CD4-positive, alpha-beta T cell (primary cell): Measurements from ENCODE around the gene TNRC6A. TPM values are rescaled to one million over a fixed set of nuclear protein-coding genes. Genes with fewer than 3 reads are reported as not detected.

Experiments
- ATAC-seq: fragments of 200-7000 bp; cut with Tn5 transposase; one replicate; pipeline ENCODE4 v1.10.0; 2022; ENCODE audit warnings: mild to moderate bottlenecking; ENCODE audit not compliant: poor library complexity
- CTCF ChIA-PET: fragments of 350-600 bp; sonication (Branson Sonifier 250); formaldehyde crosslinking; loops from one replicate; lab custom pipeline; 2021; ENCODE audit warnings: antibody characterized with exemption, inconsistent platforms; lab: Charles Lee
- POLR2A ChIA-PET: fragments of 350-600 bp; sonication (Branson Sonifier 250); formaldehyde crosslinking; loops from one replicate; lab custom pipeline; 2021; ENCODE audit warnings: antibody characterized with exemption, inconsistent platforms; lab: Charles Lee
- DNase-seq, 14 experiments: peaks; one replicate each; pipeline ENCODE4 v3.0.0-alpha.2; 2013 to 2020; ENCODE audit warnings: mixed read lengths in 2 of 14
- H3K27ac ChIP-seq, 2 donors: one replicate each; pipeline versions ENCODE4 v1.5.1 to v1.7.0; 2013; ENCODE audit warnings: low read length in 2 of 2, low read depth in 1 of 2, mild to moderate bottlenecking in 1 of 2
- H3K27me3 ChIP-seq, 2 experiments: 1 replicate in 1 of 2; 2 replicates in 1 of 2; pipeline versions ENCODE4 v1.6.1 to v1.7.0; 2013; ENCODE audit warnings: low read length in 2 of 2, control low read depth in 1 of 2, mild to moderate bottlenecking in 1 of 2, moderate library complexity in 1 of 2; ENCODE audit not compliant: insufficient read depth in 2 of 2, control insufficient read depth in 1 of 2
- H3K36me3 ChIP-seq: one replicate; pipeline ENCODE4 v1.6.1; 2013; ENCODE audit warnings: low read length, control low read depth; ENCODE audit not compliant: insufficient read depth
- H3K4me1 ChIP-seq: one replicate; pipeline ENCODE4 v1.6.1; 2013; ENCODE audit warnings: low read length, control low read depth; ENCODE audit not compliant: insufficient read depth
- H3K4me3 ChIP-seq: one replicate; pipeline ENCODE4 v1.5.1; 2013; ENCODE audit warnings: mild to moderate bottlenecking, low read length, moderate library complexity
- H3K9me3 ChIP-seq, 2 experiments: 1 replicate in 1 of 2; 2 replicates in 1 of 2; pipeline versions ENCODE4 v1.6.1 to v1.7.0; 2013; ENCODE audit warnings: low read length in 2 of 2, mild to moderate bottlenecking in 2 of 2, control low read depth in 1 of 2, moderate library complexity in 1 of 2; ENCODE audit not compliant: control insufficient read depth in 1 of 2, insufficient read depth in 1 of 2
- H3K27ac Mint-ChIP-seq: one replicate; pipeline ENCODE4 v1.8.0; 2020; ENCODE audit warnings: mixed read lengths
- H3K27me3 Mint-ChIP-seq: one replicate; pipeline ENCODE4 v1.8.0; 2021; ENCODE audit warnings: mixed read lengths
- H3K36me3 Mint-ChIP-seq: one replicate; pipeline ENCODE4 v1.8.0; 2021; ENCODE audit warnings: low read depth, mixed read lengths
- H3K4me1 Mint-ChIP-seq: one replicate; pipeline ENCODE4 v1.8.0; 2021; ENCODE audit warnings: low read depth, mixed read lengths
- H3K4me3 Mint-ChIP-seq: one replicate; pipeline ENCODE4 v1.8.0; 2020; ENCODE audit warnings: mild to moderate bottlenecking, mixed read lengths
- H3K9me3 Mint-ChIP-seq: one replicate; pipeline ENCODE4 v1.8.0; 2020; ENCODE audit warnings: mixed read lengths
- CTCF ChIP-seq: fragments of 200-600 bp; IDR thresholded peaks from one replicate; pipeline ENCODE4 v1.8.0; 2022; ENCODE audit warnings: antibody characterized with exemption, mild to moderate bottlenecking
- intact Hi-C, 2 experiments: fragments of 100-400 bp; cut with DNase I in 1 of 2; cut with micrococcal nuclease in 1 of 2; formaldehyde crosslinking; loops; one replicate each; pipeline versions ENCODE4 v1.15.1 to v1.9.0; 2023 to 2025; cut with DNase I, micrococcal nuclease
- total RNA-seq, 174 experiments: library from RNA in 2 of 174; stranded (reverse) in 2 of 174; gene quantifications; one replicate each; pipeline ENCODE4 v1.2.3 and lab custom pipeline; 2021 to 2026

TNRC6A gene
- total RNA-seq, 2 experiments from 2014 or later = 70.4 to 74.6 TPM

- Histone ChIP-seq H3K4me3 (no peak overlapping the region), H3K4me1 (no peaks in the 10 kb centered on the region), H3K9me3 (peaks cover 0 to 4% of the 10 kb centered on the region in 2 experiments), H3K36me3 (no peaks in the 10 kb centered on the region), H3K27me3 (no peaks in the 10 kb centered on the region), H3K27ac (no peak overlapping the region)
- Mint-ChIP-seq H3K27me3 (no peaks in the 10 kb centered on the region), H3K36me3 (no peaks in the 10 kb centered on the region), H3K9me3 (no peaks in the 10 kb centered on the region), H3K27ac (no peak overlapping the region), H3K4me1 (no peaks in the 10 kb centered on the region), H3K4me3 (no peak overlapping the region)
- TF ChIP-seq CTCF = no peak
- POLR2A ChIA-PET = no interaction called here
- no peak for DNase-seq
- no peak for ATAC-seq
- intact Hi-C loops = no loop called here
- CTCF ChIA-PET = interaction anchor here (1.2 kb wide), 1 partner anchor 9 kb away, joined by 3 read pairs; no protein-coding TSS in a partner anchor
Observed at GRCh38 chr16:24694931-24695330, 34.5 kb upstream of the TNRC6A start.

GRCh38 chr16:24696699-24697098 lies 32.8 kb upstream of the TNRC6A start:
- no peaks in the 10 kb centered on the region for H3K36me3 ChIP-seq
- Mint-ChIP-seq H3K4me1 (no peaks in the 10 kb centered on the region), H3K36me3 (no peaks in the 10 kb centered on the region), H3K27ac (no peak overlapping the region), H3K4me3 (no peak overlapping the region), H3K27me3 (peaks cover 2% of the 10 kb centered on the region), H3K9me3 (no peaks in the 10 kb centered on the region)
- H3K4me3 ChIP-seq = no peak overlapping the region
- DNase-seq = no peak
- no peak for ATAC-seq
- intact Hi-C loops = no loop called here
- CTCF ChIA-PET = no interaction called here
- POLR2A ChIA-PET = interaction anchor here (0.6 kb wide), 1 partner anchor 89 kb away, joined by 4 read pairs; no protein-coding TSS in a partner anchor
- TF ChIP-seq CTCF = no peak
- no peak overlapping the region for H3K27ac ChIP-seq
- H3K9me3 ChIP-seq = peaks cover 0 to 4% of the 10 kb centered on the region in 2 experiments
- H3K27me3 ChIP-seq = no peaks in the 10 kb centered on the region
- no peaks in the 10 kb centered on the region for H3K4me1 ChIP-seq

- Histone ChIP-seq H3K27me3 (no peaks in the 10 kb centered on the region), H3K4me3 (no peak overlapping the region), H3K27ac (no peak overlapping the region), H3K9me3 (peaks cover 0 to 4% of the 10 kb centered on the region in 2 experiments), H3K4me1 (no peaks in the 10 kb centered on the region), H3K36me3 (no peaks in the 10 kb centered on the region)
- intact Hi-C loops = no loop called here
- Mint-ChIP-seq H3K4me1 (no peaks in the 10 kb centered on the region), H3K4me3 (no peak overlapping the region), H3K36me3 (no peaks in the 10 kb centered on the region), H3K27me3 (peaks cover 5% of the 10 kb centered on the region), H3K9me3 (no peaks in the 10 kb centered on the region), H3K27ac (no peak overlapping the region)
- POLR2A ChIA-PET = no interaction called here
- DNase-seq (no peak), ATAC-seq (no peak)
- no peak for TF ChIP-seq CTCF
- CTCF ChIA-PET = no interaction called here
Observed at GRCh38 chr16:24698308-24698707, 31.1 kb upstream of the TNRC6A start.
